ENCODE measurements around the gene CLDN4.
"Not testable (repeated sequence)": the region's sequence is repeated elsewhere in the genome, so short reads cannot be mapped to it uniquely, and the experiment has no call there.

CLDN4 gene, protein sequence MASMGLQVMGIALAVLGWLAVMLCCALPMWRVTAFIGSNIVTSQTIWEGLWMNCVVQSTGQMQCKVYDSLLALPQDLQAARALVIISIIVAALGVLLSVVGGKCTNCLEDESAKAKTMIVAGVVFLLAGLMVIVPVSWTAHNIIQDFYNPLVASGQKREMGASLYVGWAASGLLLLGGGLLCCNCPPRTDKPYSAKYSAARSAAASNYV

DNA sequence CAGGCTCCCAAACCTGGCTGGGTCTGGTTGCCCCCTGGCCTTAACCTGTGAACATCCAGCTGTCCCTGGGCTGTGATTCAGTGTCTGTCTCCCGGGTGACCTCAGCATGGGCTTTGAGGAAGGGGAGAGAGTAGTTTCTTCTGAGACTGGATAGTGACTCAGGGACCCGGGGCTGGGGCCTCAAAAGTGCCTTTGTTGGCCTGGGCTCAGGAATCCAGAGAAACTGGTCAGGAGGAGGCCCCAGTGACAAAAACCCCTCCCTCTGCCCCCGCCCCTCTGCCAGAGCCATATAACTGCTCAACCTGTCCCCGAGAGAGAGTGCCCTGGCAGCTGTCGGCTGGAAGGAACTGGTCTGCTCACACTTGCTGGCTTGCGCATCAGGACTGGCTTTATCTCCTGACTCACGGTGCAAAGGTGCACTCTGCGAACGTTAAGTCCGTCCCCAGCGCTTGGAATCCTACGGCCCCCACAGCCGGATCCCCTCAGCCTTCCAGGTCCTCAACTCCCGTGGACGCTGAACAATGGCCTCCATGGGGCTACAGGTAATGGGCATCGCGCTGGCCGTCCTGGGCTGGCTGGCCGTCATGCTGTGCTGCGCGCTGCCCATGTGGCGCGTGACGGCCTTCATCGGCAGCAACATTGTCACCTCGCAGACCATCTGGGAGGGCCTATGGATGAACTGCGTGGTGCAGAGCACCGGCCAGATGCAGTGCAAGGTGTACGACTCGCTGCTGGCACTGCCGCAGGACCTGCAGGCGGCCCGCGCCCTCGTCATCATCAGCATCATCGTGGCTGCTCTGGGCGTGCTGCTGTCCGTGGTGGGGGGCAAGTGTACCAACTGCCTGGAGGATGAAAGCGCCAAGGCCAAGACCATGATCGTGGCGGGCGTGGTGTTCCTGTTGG, at the start of gene CLDN4:
TSS of gene CLDN4 (plus strand) at position 316 of the 903 bp plus-strand sequence. CDS start at position 522, 206 bp downstream.
- peak; percentile 74 for DNase-seq

DNA sequence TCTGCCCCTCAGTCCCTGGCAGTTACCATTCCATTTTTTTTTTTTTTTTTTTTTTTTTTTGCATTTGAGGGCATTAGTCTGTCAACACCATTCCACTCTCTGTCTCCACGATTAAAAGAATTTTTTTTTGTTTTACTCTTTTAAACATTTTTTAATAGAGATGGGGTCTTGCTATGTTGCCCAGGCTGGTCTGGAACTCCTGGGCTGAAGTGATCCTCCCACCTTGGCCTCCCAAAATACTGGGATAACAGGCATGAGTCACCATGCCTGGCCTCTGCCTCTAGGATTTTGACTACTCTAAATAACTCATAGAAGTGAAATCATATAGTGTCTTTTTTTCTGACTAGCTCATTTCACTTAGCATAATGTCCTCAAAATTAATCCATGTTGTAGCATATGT, 44.2 kb upstream of the CLDN4 start:
- no peak for DNase-seq

DNA sequence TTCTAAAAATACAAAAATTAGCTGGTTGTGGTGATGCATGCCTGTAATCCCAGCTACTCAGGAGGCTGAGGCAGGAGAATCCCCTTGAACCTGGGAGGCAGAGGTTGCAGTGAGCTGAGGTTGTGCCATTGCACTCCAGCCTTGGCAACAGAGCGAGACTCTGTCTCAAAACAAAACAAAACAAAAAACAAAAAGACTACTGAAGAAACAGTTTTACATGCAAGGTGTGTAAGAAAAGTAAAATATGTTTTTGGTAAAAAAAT, 43.1 kb upstream of the CLDN4 start:
- DNase-seq, result not testable (repeated sequence)

DNA sequence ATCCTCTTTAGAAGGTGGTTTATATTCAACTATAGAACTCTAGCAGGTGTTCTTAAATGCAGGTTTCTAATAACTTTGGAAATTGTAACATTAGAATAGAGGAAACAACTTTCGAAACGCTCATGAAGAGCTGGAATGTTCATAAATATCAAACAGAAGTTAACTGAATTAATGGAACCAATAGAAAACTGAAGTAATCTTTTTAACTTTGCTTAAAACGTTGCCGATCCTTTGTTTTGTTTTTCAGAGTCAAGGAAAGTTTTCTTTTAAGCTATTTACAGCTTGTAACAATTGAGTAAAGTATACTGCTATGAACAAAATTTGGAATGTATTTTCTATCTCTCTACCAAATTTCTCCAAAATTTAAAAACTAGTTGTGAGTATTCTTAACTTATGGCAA, 41.7 kb upstream of the CLDN4 start:
- no peak for DNase-seq

DNA sequence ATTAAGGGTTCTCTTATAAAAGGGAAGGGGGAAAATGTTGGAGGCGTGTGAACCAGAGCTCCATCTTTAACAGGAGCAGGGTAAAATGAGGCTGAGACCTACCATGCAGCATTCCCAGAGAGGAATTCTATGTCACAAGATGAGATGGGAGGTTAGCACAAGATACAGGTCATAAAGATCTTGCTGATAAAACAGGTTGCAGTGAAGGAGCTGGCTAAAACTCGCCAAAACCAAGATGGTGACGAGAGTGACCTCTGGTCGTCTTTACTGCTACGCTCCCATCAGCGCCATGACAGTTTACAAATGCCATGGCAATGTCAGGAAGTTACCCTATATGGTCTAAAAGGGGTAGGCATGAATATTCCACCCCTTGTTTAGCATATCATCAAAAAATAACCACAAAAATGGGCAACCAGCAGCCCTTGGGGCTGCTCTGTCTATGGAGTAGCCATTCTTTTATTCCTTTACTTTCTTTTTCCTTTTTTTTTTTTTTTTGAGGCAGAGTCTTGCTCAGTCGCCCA, 39.6 kb upstream of the CLDN4 start:
- DNase-seq, result not testable (repeated sequence)

DNA sequence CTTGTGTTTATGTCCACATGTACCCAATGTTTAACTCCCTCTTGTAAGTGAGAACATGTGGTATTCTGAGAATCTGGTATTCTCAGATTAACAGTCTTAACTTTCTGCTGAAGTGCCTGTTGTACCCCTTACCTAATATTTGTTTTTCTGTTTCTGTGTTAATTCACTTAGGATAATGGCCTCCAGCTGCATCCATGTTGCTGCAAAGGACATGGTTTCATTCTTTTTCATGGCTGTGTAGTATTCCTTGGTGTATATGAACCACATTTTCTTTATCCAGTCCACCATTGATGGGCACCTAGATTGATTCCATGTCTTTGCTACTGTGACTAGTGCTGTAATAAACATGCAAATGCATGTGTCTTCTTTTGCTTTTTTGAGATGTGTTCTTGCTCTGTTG, 35.6 kb upstream of the CLDN4 start:
- DNase-seq, result not testable (repeated sequence)

DNA sequence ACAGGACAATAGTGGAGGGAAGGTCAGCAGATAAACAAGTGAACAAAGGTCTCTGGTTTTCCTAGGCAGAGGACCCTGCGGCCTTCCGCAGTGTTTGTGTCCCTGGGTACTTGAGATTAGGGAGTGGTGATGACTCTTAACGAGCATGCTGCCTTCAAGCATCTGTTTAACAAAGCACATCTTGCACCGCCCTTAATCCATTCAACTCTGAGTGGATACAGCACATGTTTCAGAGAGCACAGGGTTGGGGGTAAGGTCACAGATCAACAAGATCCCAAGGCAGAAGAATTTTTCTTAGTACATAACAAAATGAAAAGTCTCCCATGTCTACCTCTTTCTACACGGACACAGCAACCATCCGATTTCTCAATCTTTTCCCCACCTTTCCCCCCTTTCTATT, 34.1 kb upstream of the CLDN4 start:
- not testable (repeated sequence) for DNase-seq

DNA sequence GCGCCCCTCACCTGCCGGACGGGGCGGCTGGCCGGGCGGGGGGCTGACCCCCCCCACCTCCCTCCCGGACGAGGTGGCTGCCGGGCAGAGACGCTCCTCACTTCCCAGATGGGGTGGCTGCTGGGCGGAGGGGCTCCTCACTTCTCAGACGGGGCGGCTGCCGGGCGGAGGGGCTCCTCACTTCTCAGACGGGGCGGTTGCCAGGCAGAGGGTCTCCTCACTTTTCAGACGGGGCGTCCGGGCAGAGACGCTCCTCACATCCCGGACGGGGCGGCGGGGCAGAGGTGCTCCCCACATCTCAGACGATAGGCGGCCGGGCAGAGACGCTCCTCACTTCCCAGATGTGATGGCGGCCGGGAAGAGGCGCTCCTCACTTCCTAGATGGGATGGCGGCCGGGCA, 33.6 kb upstream of the CLDN4 start:
- DNase-seq, result not testable (repeated sequence)

DNA sequence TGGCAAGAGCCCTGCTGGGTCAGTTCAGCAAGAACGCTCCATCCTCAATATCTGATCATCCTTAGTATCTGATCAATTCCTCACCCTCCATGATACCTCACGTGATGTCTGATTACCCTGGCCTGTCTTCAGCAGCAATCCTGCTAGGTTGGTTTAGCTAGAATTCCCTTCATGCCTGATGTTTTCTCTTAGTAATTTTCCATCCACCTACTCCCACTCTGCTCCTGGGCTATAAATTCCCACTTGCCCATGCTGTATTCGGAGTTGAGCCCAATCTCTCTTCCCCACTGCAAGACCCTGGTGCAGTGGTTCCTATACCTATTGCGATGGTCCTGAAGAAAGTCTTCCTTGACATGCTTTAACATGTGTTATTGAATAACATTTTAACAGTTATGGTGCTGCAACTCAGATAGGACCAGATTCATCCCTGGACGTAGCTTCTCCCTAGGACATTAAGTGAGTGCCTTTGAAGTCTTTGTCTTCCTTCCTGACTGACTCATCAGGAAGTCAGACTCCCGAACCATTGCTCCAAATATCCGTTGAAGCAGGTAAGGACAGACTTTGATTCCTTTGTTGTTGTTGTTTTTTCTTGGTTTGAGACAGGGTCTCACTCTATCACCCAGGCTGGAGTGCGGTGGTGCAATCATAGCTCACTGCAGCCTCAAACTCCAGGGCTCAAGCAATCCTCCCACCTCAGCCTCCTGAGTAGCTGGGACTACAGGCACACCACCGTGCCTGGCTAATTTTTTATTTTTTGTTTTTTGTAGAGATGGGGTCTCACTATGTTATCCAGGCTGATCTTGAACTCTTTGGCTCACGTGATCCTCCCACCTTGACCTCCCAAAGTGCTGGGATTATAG, 31.3 kb upstream of the CLDN4 start:
- no peak for DNase-seq

DNA sequence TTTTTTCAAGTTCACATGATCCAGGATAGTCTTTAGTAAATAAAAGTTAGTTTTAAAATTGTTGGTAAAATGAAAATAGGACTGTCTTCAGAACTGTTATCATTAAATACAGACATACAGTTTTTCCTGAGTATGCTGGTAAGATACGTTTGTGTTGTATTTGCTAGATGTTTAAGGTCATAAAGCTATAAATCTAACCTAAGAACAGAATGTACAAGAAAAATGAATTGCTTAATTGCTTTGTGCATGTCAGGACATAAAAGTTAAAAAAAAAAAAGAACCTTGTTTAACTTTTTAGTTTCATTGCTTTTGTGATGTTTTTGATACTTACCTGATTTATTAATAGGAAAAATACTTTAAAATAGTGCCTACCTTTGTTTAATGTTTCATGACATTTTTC, 29.2 kb upstream of the CLDN4 start:
- no peak for DNase-seq

DNA sequence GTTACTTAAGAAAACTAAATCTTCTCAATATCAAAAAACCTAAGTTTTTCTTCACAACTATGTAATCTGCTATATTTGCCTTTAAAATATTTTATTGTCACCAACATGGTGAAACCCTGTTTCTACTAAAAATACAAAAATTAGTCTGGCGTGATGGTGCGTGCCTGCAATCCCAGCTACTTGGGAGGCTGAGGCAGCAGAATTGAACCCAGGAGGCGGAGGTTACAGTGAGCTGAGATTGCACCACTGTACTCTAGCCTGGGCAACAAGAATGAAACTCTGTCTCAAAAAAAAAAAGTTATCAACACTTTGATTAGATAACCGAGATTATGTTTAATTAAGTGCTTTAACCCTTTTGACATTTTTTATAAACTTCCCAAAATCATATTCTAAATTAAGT, 28.3 kb upstream of the CLDN4 start:
- no peak for DNase-seq

DNA sequence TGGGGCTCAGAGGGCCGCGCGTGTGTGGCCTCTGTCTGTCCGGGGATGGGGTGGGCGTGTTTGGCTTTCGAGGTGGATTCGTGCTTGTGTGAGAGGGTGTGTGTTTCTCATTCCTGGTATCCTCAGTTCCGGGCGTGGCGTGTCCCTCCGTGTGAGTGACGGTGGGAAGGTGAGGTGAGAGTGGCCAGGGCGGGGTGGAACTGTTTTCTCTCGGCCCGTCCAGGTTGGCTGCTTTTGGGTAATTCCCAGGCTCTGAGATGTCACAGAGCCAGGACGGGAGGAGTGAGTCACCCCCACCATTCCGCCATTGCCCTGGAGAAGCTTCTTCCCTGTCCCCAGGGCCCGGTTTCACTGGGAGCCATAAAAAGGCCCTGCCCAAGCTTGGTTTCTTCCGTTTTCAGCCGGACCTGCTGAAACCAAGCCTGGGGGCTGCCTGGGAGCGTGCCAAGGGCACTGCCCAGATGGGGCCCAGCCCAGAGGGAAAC, 21.3 kb upstream of the CLDN4 start:
- DNase-seq, result no peak

DNA sequence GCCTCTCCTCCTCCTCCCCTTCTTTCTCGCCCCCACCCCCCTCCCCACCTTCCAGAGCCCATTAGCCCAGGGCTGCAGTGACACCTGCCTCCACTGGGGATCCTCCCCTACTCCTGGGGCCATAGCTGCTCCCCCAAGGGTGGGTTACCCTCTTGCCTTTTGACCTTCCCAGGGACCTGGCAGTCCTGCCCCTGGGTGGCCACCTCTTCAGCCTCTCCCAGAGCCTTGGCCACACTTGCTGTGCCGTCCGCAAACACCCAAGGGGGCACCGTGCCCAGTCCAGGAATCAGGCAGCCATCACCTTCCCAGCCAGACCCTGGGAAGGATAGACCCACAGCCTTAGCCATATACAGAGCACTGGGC, 19.8 kb upstream of the CLDN4 start:
- no peak for DNase-seq

DNA sequence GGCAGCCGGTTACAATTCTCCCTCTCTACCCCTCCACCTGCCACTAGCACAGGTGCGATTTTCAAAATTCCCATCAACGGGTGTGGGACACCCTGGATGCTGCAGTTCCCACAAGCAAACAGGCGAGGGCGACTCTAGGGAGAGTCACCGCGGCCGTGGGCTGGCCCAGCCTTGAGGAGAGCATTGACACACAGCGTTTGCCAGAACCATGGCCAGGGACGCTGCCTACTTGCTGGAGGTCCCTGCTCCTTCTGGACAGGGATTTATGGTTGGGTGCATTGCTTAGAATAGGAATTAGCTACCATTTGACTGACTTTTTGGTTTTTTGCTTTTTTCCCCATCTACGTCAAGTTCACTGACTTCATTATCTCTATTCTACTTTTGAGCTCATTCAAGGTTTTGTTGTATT, 19.0 kb upstream of the CLDN4 start:
- DNase-seq, result peak; percentile 46

DNA sequence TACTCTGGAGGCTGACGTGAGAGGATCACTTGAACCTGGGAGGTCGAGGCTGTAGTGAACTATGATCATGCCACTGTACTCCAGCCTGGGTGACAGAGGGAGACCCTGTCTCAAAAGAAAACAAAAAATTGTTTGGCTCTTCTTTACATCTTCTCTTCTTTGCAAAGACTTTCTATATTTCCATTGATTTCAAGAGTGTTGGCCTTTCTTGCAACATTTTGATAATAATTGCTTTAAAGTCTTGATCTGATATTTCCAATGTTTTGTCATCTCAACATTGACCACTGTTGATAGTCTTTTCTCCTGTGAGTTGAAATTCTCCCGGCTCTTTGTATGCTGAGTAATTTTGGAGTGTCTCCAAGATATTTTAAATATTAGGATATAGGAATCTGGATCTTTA, 17.8 kb upstream of the CLDN4 start:
- no peak for DNase-seq

DNA sequence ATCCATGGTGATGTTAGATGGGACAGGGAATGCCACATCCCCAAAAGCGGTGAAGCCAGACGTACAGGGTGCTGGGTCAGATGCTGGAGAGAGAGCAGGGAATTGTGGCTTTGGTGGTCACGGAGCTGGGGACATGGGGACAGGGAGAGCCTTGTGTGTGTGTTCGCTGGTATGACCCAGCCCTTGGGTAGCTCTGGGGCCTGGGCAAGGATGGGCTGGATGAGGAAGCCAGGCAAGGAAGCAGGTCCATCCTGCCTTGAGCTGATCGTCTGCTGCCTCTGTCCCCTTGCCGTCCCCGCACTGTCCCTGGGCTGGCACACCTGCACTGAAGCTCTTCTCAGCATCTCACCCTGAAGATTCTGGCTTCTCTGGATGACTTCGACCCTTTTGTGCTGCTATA, 15.4 kb upstream of the CLDN4 start:
- no peak for DNase-seq

DNA sequence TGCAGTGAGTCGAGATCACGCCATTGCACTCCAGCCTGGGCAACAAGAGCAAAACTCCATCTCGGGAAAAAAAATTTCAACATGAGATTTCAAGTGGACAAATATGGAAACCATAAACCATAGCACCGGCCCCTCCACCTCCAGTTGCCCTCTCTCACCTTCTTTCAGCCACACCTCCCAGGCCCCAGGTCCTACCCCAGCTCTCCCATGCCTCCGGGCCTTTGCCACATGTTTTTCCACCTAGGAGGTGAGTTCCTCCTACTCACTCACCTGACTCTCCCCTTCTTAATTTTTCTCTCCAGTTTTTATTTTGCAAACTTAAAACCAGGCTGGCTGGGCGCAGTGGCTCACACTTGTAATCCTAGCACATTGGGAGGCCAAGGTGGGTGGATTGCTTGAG, 13.7 kb upstream of the CLDN4 start:
- no peak for DNase-seq

DNA sequence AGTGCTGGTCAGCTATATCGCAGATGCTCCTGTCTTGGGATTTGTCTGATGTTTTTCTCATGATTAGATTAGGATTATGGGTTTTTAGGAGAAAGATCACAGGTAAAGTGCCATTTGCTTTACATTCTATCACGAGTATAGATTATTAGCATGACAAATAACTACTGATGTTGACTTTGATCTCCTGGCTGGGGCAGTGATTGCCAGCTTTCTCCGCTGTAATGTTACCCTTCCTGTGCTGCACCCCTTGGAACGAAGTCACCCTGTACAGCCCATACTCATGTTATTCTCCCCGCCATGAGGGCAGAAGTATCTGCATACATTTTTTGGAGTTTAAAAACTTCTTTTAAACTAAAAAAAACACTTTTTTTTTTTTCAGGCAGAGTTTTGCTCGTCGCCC, 10.8 kb upstream of the CLDN4 start:
- DNase-seq, result no peak

DNA sequence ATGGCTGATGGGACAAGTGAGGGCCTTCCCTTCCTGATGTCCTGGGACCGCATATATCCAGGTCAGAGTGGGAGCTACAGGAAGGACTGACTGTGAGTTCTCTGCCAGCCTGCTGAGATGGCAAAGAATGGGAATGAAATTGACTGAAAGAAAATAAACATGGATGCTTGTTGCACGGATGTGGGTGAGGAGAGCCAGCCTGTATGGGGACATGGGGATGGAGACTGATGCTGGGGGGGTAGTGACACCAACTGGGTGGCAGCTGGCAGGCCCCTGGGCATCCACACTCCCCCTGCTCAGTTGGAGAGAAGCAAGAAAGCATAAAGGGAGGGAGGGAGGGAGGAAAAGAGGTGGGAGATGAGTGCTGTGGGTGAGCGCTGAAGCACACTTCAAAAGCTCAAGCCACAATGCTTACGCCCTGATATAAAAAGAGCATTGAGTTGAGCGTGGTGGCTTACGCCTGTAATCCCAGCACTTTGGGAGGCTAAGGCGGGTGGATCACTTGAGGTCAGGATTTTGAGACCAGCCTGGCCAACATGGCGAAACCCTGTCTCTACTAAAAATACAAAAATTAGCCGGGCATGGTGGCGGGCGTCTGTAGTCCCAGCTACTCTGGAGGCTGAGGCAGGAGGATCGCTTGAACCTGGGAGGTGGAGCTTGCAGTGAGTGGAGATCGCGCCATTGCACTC, 9.1 kb upstream of the CLDN4 start:
- DNase-seq, result peak; percentile 17

DNA sequence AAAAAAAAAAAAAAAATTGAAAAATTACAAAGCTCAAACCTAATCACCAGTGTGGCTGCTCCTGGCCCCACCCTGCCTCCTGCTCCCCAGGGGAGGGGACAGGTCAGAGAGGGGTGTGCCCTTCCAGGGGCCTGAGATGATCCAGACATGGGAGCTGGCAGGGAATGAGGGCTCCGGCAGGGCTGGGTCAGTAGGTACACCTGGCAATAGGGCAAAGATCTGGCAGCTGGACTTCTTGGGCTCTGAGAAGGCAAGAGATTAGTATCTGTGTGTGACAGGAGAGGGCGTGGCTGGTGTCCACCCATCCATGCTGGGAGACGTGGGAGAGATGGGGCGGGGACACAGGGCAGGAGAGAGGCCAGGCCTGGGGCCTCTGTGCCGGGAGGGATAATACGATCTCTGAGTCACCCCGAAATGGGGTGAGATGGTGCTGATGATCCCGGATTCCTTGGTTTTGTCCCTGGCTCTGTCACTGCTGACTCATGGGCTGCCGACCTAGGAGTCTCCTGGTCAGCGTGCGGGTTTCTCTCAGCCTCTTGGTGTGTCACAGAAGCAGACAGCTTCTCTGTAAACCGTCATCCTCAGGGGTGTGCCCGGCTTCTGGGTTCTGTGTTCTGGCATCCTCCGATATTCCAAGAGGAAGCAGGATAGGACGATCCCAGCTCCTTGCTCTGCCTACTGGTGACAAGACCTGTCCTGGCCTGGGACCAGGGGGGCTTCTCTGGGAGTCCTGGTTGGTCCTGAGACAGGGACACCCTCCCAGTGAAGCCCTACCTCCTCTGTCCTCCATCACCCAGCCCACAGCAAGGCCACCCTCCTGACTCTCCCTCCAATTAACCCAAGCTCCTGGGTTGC, 8.2 kb upstream of the CLDN4 start:
- DNase-seq, result no peak

DNA sequence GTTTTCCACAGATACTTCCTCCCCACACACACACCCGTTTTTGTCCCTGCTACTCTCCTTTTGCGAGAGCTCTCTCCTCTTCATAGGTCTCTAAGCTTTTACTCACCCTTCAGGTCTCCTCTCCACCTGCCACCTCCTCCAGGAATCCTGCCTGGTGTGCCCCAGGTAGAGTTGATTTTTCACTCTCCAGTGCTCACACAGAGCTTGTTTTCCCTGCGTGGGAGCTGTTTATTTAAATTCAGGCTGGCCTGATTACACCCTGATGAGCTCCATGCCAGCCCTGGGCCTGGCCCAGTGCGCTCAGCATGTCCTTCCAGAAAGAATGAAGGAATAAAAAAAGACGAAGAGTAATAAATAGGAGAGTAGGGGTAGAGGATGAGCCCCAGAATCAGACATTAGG, 7.5 kb upstream of the CLDN4 start:
- no peak for DNase-seq

Measured in NCI-H1092 (cell line).